Heart left ventricle (tissue), 16 donors: Measurements from ENCODE around the gene LRMDA. TPM values are rescaled to one million over a fixed set of nuclear protein-coding genes. Genes with fewer than 3 reads are reported as not detected.

Source experiments
- ATAC-seq, 4 donors: fragments of 200-7000 bp; cut with Tn5 transposase; one replicate each; pipeline ENCODE4 v1.9.1; 2020 to 2022; ENCODE audit warnings: moderate library complexity in 4 of 4, mild to moderate bottlenecking in 3 of 4, moderate number of reproducible peaks in 1 of 4
- DNase-seq, 5 donors: peaks; one replicate each; pipeline ENCODE4 v3.0.0-alpha.2; 2020
- H3K27ac ChIP-seq, 12 donors: fragments of 200-600 bp; sonication (generic) in 4 of 12; one replicate each; pipeline versions ENCODE4 v1.5.0 to v1.8.0; 2016 to 2022; ENCODE audit warnings: mild to moderate bottlenecking in 2 of 12
- H3K27me3 ChIP-seq, 9 donors: fragments of 200-600 bp; sonication (generic) in 2 of 9; one replicate each; pipeline versions ENCODE4 v1.5.1 to v1.8.0; 2016 to 2022; ENCODE audit warnings: mild to moderate bottlenecking in 3 of 9
- H3K36me3 ChIP-seq, 9 donors: fragments of 200-600 bp; sonication (generic) in 2 of 9; one replicate each; pipeline versions ENCODE4 v1.5.0 to v1.8.0; 2018 to 2022; ENCODE audit warnings: mild to moderate bottlenecking in 2 of 9
- H3K4me1 ChIP-seq, 12 donors: fragments of 200-600 bp; sonication (generic) in 4 of 12; one replicate each; pipeline versions ENCODE4 v1.5.0 to v1.8.0; 2016 to 2022; ENCODE audit warnings: mild to moderate bottlenecking in 3 of 12
- H3K4me3 ChIP-seq, 12 donors: fragments of 200-600 bp; sonication (generic) in 4 of 12; one replicate each; pipeline versions ENCODE4 v1.5.0 to v1.8.0; 2017 to 2022; ENCODE audit warnings: mild to moderate bottlenecking in 9 of 12, moderate library complexity in 4 of 12
- H3K9me3 ChIP-seq, 12 donors: fragments of 200-600 bp; sonication (generic) in 4 of 12; one replicate each; pipeline versions ENCODE4 v1.5.0 to v1.8.0; 2016 to 2022; ENCODE audit warnings: mild to moderate bottlenecking in 1 of 12
- CTCF ChIP-seq, 12 donors: fragments of 200-600 bp; sonication (generic) in 4 of 12; IDR thresholded peaks; one replicate each; pipeline versions ENCODE4 v1.5.0 to v1.8.0; 2018 to 2022; ENCODE audit warnings: antibody characterized with exemption in 12 of 12, mild to moderate bottlenecking in 5 of 12
- POLR2A ChIP-seq, 2 donors: fragments of 450-650 bp; IDR thresholded peaks; one replicate each; pipeline ENCODE4 v1.6.1; 2017; ENCODE audit warnings: antibody characterized with exemption in 2 of 2, mild to moderate bottlenecking in 2 of 2, moderate library complexity in 2 of 2
- WGBS, 4 donors: extraction: QIAGEN DNeasy Blood & Tissue Kit in 2 of 4; methylation state at CpG; one replicate each; pipeline versions ENCODE4 v1.1.5 to v1.1.7; 2013 to 2018; 5-methylcytosine and 5-hydroxymethylcytosine counted together
- intact Hi-C, 10 donors: fragments of 100-400 bp; cut with DNase I; formaldehyde crosslinking; loops; one replicate each; pipeline versions ENCODE4 v1.11.1 to v1.14.2; 2022
- polyA plus RNA-seq, 2 donors: library from polyadenylated mRNA; stranded (reverse); fragments of 200-250 nt; gene quantifications; one replicate each; pipeline ENCODE4 v1.2.3, GENCODE V29; 2013
- total RNA-seq, 9 donors: library from RNA; depleted of rRNA in 2 of 9; stranded (reverse); fragments of >200 nt in 2 of 9; fragmentation: NEBNext Ultra II Directional in 3 of 9; extraction: Animal tissue kit (Norgen Biotek cat#: 25700) in 3 of 9; gene quantifications; one replicate each; pipeline versions ENCODE4 v1.1.0 to v1.2.4, GENCODE V29; 2016 to 2023
- donor health status: ischemic (EF 13 %, LVEDD 7.1; RV severe dilation, severe dysfunction).
- donor health status: healthy with polysubstance abuse.
- donor health status: DM: no; HTN: yes; CAD: no.
- donor health status: DM: no; HTN: no; CAD: no.
- donor health status: ischemic (EF 25% LVEDD 6.9; RV normal size, moderate dysfunction).
- donor health status: ischemic (EF 25% LVEDD 5.7; RV mildly dilated, moderate dysfunction).
- donor health status: healthy.
- donor health status: DM: yes; HTN: yes; CAD: no.
- donor health status: ischemic (EF 35%, LVEDD 5.7; RV mildly dilated, moderate dysfunction).
- donor health status: nonischemic (EF 11% LVEDD 7.7; RV severe dilation, severe dysfunction).
- donor health status: DM: yes; HTN: yes; CAD: no.
- donor health status: PGD.
- donor health status: ischemic (EF 29% LVEDD 5.4; RV normal size, mild dysfunction).
- donor health status: nonischemic (EF 23%, LVEDD 6.1; RV moderate dilation, normal function).

Gene LRMDA
- total and polyA plus RNA-seq, 11 donors: 2.4 to 34.4 (median 14.9) TPM

- WGBS, 4 donors: 52 to 56% (median 54%) methylated on average over 3 of the region's 3 CpGs
- no peak for TF ChIP-seq POLR2A (IDR thresholded peaks at IDR 0.05)
- intact Hi-C loops: loop anchor here (2.0 to 10.0 kb wide), 13 partner anchors 243 to 907 kb away; partner anchors contain the start of gene ZNF503 (in 4 of the 10)
- ATAC-seq: no peak
- Histone ChIP-seq H3K36me3 (no peaks in the 10 kb centered on the region), H3K27ac (no peak overlapping the region), H3K4me1 (peaks cover 0 to 24% (median 14%) of the 10 kb centered on the region in 12 donors), H3K4me3 (no peak overlapping the region), H3K9me3 (no peaks in the 10 kb centered on the region), H3K27me3 (no peaks in the 10 kb centered on the region)
- DNase-seq: no peak
Observed at GRCh38 chr10:76301950-76302349, 870.5 kb downstream of the LRMDA start.

- peak overlapping the region in 1 of 12 donors; percentile 62 for H3K27ac ChIP-seq
- no peaks in the 10 kb centered on the region for H3K9me3 ChIP-seq
- 91 to 100% (median 99%) methylated on average over 1 of the region's 1 CpG for WGBS, 4 donors
- no peak for DNase-seq
- no peak for ATAC-seq
- peaks cover 0 to 24% (median 14%) of the 10 kb centered on the region in 12 donors for H3K4me1 ChIP-seq
- intact Hi-C loops: loop anchor here (2.0 to 10.0 kb wide), 13 partner anchors 242 to 908 kb away; partner anchors contain the start of gene ZNF503 (in 4 of the 10)
- no peaks in the 10 kb centered on the region for H3K36me3 ChIP-seq
- no peak for TF ChIP-seq POLR2A (IDR thresholded peaks at IDR 0.05)
- no peak for TF ChIP-seq CTCF (IDR thresholded peaks at IDR 0.05)
- no peak overlapping the region for H3K4me3 ChIP-seq
- no peaks in the 10 kb centered on the region for H3K27me3 ChIP-seq
Observed at GRCh38 chr10:76302481-76302880, 871.1 kb downstream of the LRMDA start.

- H3K27me3 ChIP-seq: no peaks in the 10 kb centered on the region
- H3K4me1 ChIP-seq: peaks cover 0 to 24% (median 14%) of the 10 kb centered on the region in 12 donors
- TF ChIP-seq CTCF (IDR thresholded peaks at IDR 0.05) (no peak), POLR2A (IDR thresholded peaks at IDR 0.05) (no peak)
- no peaks in the 10 kb centered on the region for H3K36me3 ChIP-seq
- no peaks in the 10 kb centered on the region for H3K9me3 ChIP-seq
- ATAC-seq: peak in 2 of 4 donors; percentile 28 to 79
- H3K4me3 ChIP-seq: no peak overlapping the region
- DNase-seq: peak in 1 of 5 donors; percentile 47
- intact Hi-C loops: loop anchor here (2.0 to 10.0 kb wide), 13 partner anchors 242 to 908 kb away; partner anchors contain the start of gene ZNF503 (in 4 of the 10)
- peak overlapping the region in 3 of 12 donors; percentile 25 to 62 (median 58) for H3K27ac ChIP-seq
- 70 to 80% (median 75%) methylated on average over 8 of the region's 8 CpGs for WGBS, 4 donors
Observed at GRCh38 chr10:76302961-76303630, 871.7 kb downstream of the LRMDA start.

- Histone ChIP-seq H3K9me3 (no peaks in the 10 kb centered on the region), H3K4me3 (no peak overlapping the region), H3K27me3 (no peaks in the 10 kb centered on the region), H3K36me3 (no peaks in the 10 kb centered on the region), H3K27ac (peak overlapping the region in 3 of 12 donors; percentile 25 to 62 (median 58)), H3K4me1 (peaks cover 0 to 30% (median 15%) of the 10 kb centered on the region in 12 donors)
- 30 to 42% (median 32%) methylated on average over 8 of the region's 8 CpGs for WGBS, 4 donors
- DNase-seq (peak; percentile 64 to 85 (median 74)), ATAC-seq (peak; percentile 95 to 99 (median 98))
- no peak for TF ChIP-seq POLR2A (IDR thresholded peaks at IDR 0.05)
- peak; percentile 41 to 75 (median 61) for TF ChIP-seq CTCF (IDR thresholded peaks at IDR 0.05)
- intact Hi-C loops: loop anchor here (2.0 to 10.0 kb wide), 13 partner anchors 241 to 909 kb away; partner anchors contain the start of gene ZNF503 (in 4 of the 10)
Observed at GRCh38 chr10:76303682-76304316, 872.4 kb downstream of the LRMDA start.
